HepG2 (cell line): Measurements from ENCODE around the gene ZCRB1. TPM values are rescaled to one million over a fixed set of nuclear protein-coding genes. Genes with fewer than 3 reads are reported as not detected.

Experiments
- ATAC-seq: fragments of 200-7000 bp; cut with Tn5 transposase; 3 replicates; pipeline ENCODE4 v1.9.1; 2020; ENCODE audit warnings: mild to moderate bottlenecking, moderate library complexity
- BruUV-seq: library from RNA; stranded (reverse); fragments of 400-500 nt; replicated peaks from 2 replicates; lab custom pipeline; 2021; lab: Mats Ljungman, UMichigan
- CTCF ChIA-PET: fragments of 300-600 bp; formaldehyde crosslinking; extraction: SDS; loops from one replicate; lab custom pipeline; 2021; ENCODE audit warnings: low total read pairs, inconsistent platforms, low intra/inter-chr PET ratio; lab: Yijun Ruan, JAX
- POLR2A ChIA-PET: fragments of 350-600 bp; sonication (Branson Sonifier 250); formaldehyde crosslinking; loops from one replicate; lab custom pipeline; 2020; ENCODE audit warnings: antibody characterized with exemption, inconsistent platforms; lab: Yijun Ruan, JAX
- DNase-seq: peaks from one replicate; pipeline ENCODE4 v3.0.0-alpha.2; 2015; ENCODE audit warnings: low spot score
- FAIRE-seq: peaks from 3 replicates; lab custom pipeline; 2011; peaks lifted over from hg19 to GRCh38; lab: Jason Lieb, UNC
- H2AFZ ChIP-seq: one replicate; pipeline ENCODE4 v1.6.1; 2011; ENCODE audit warnings: low read length, inconsistent platforms
- H3K27ac ChIP-seq: fragments of 300-600 bp; 3 replicates; pipeline ENCODE4 v1.8.0; 2011; ENCODE audit warnings: mixed run types, mild to moderate bottlenecking, mixed read lengths, low read length, inconsistent platforms; ENCODE audit not compliant: insufficient read depth; ENCODE audit errors: extremely low read length
- H3K27me3 ChIP-seq, 2 experiments: fragments of 200-600 bp in 1 of 2; 2 replicates in 1 of 2; 3 replicates in 1 of 2; pipeline versions ENCODE4 v1.6.0 to v1.8.0; 2011; ENCODE audit warnings: low read length in 2 of 2, mild to moderate bottlenecking in 2 of 2, moderate library complexity in 2 of 2, inconsistent platforms in 1 of 2; ENCODE audit not compliant: insufficient read depth in 2 of 2, control insufficient read depth in 1 of 2
- H3K36me3 ChIP-seq, 2 experiments: fragments of 200-600 bp in 1 of 2; replicated peaks in 1 of 2; 2 replicates in 1 of 2; 3 replicates in 1 of 2; pipeline versions ENCODE4 v1.5.1 to v1.8.0; 2011; ENCODE audit warnings: low read length in 2 of 2, inconsistent platforms in 1 of 2; ENCODE audit not compliant: insufficient read depth in 2 of 2, control insufficient read depth in 1 of 2
- H3K4me1 ChIP-seq: 2 replicates; pipeline ENCODE4 v1.5.1; 2012; ENCODE audit warnings: low read length, inconsistent platforms; ENCODE audit not compliant: insufficient read depth
- H3K4me2 ChIP-seq: 2 replicates; pipeline ENCODE4 v1.6.0; 2011; ENCODE audit warnings: low read depth, low read length, inconsistent platforms
- H3K4me3 ChIP-seq, 3 experiments: fragments of 200-600 bp in 1 of 3; sonication (generic), shearing (Covaris generic) in 1 of 3; replicated peaks in 1 of 3; 2 replicates each; pipeline ENCODE4 v1.5.1; 2011 to 2016; ENCODE audit warnings: low read length in 3 of 3, inconsistent platforms in 2 of 3, low read depth in 2 of 3, mild to moderate bottlenecking in 2 of 3, control low read depth in 1 of 3, mixed read lengths in 1 of 3; ENCODE audit not compliant: insufficient read depth in 1 of 3
- H3K79me2 ChIP-seq: one replicate; pipeline ENCODE4 v1.6.1; 2011; ENCODE audit warnings: low read length, inconsistent platforms; ENCODE audit not compliant: insufficient read depth
- H3K9ac ChIP-seq: 2 replicates; pipeline ENCODE4 v1.6.0; 2011; ENCODE audit warnings: mild to moderate bottlenecking, low read depth, low read length, inconsistent platforms; ENCODE audit not compliant: insufficient read depth
- H3K9me3 ChIP-seq: 2 replicates; pipeline ENCODE4 v1.5.1; 2012; ENCODE audit warnings: mild to moderate bottlenecking, low read length
- H4K20me1 ChIP-seq: 2 replicates; pipeline ENCODE4 v1.6.0; 2011; ENCODE audit warnings: inconsistent platforms, mild to moderate bottlenecking, low read length, moderate library complexity; ENCODE audit not compliant: insufficient read depth
- JDP2 ChIP-seq: sonication (generic); formaldehyde crosslinking; IDR thresholded peaks from 2 replicates; pipeline ENCODE4 v1.8.1; 2022; ENCODE audit warnings: missing genetic modification reagents, borderline replicate concordance
- MTA1 ChIP-seq: sonication (generic); formaldehyde crosslinking; IDR thresholded peaks from 2 replicates; pipeline ENCODE4 v1.4.0; 2020; ENCODE audit warnings: missing genetic modification reagents, mild to moderate bottlenecking, borderline replicate concordance
- STAG1 ChIP-seq: sonication (generic); formaldehyde crosslinking; IDR thresholded peaks from 2 replicates; pipeline ENCODE4 v1.4.0; 2020; ENCODE audit warnings: missing genetic modification reagents
- ZNF530 ChIP-seq: sonication (generic); formaldehyde crosslinking; IDR thresholded peaks from 2 replicates; pipeline ENCODE4 v1.5.0; 2020; ENCODE audit warnings: low read depth, mild to moderate bottlenecking, missing genetic modification reagents
- ZNF552 ChIP-seq: sonication (generic); formaldehyde crosslinking; IDR thresholded peaks from 2 replicates; pipeline ENCODE4 v1.9.0; 2022; ENCODE audit warnings: missing genetic modification reagents, mild to moderate bottlenecking, borderline replicate concordance
- ZNF660 ChIP-seq: sonication (generic); formaldehyde crosslinking; IDR thresholded peaks from 2 replicates; pipeline ENCODE4 v1.5.1; 2020; ENCODE audit warnings: mild to moderate bottlenecking, low read depth, missing genetic modification reagents, borderline replicate concordance
- ZNF720 ChIP-seq: sonication (generic); formaldehyde crosslinking; IDR thresholded peaks from 2 replicates; pipeline ENCODE4 v1.4.0; 2020; ENCODE audit warnings: missing genetic modification reagents
- ZNF746 ChIP-seq: sonication (generic); formaldehyde crosslinking; IDR thresholded peaks from 2 replicates; pipeline ENCODE4 v1.8.0; 2022; ENCODE audit warnings: mild to moderate bottlenecking, missing genetic modification reagents
- ZSCAN21 ChIP-seq: sonication (generic); formaldehyde crosslinking; IDR thresholded peaks from 2 replicates; pipeline ENCODE4 v1.8.0; 2022; ENCODE audit warnings: mild to moderate bottlenecking, missing genetic modification reagents, moderate library complexity, borderline replicate concordance
- WGBS: methylation state at CpG from one replicate; pipeline ENCODE4 v1.1.6; 2017; ENCODE audit warnings: low lambda C conversion rate; 5-methylcytosine and 5-hydroxymethylcytosine counted together
- in situ Hi-C: cut with HindIII; loops from 2 replicates; pipeline ENCODE4 v1.10.0; 2017; ENCODE audit warnings: low pct_unique_long_range_greater_than_20kb; ENCODE audit not compliant: extremely low pct_ligation_motif_present
- intact Hi-C: fragments of 100-400 bp; cut with micrococcal nuclease; formaldehyde crosslinking; loops from one replicate; pipeline ENCODE4 v1.10.0; 2022; ENCODE audit not compliant: unreplicated experiment
- polyA plus RNA-seq, 8 experiments: library from polyadenylated mRNA; depleted of rRNA in 3 of 8; stranded (reverse) in 7 of 8; unstranded in 1 of 8; fragments of >200 nt; fragmentation: Illumina TruSeq in 4 of 8; extraction: Trizol in 4 of 8; gene quantifications; 2 replicates each; pipeline versions ENCODE4 v1.2.1 to v1.2.3, GENCODE V29; 2011 to 2016; ENCODE audit warnings: low read depth in 4 of 8, missing spikeins in 1 of 8, mixed read lengths in 1 of 8; ENCODE audit not compliant: insufficient read depth in 1 of 8
- total RNA-seq, 5 experiments: library from RNA; depleted of rRNA; stranded (reverse); fragments of >200 nt; fragmentation: Illumina TruSeq; extraction: Trizol; gene quantifications; 2 replicates each; pipeline ENCODE4 v1.2.3, GENCODE V29; 2016; ENCODE audit warnings: low read depth in 1 of 5
- TF ChIP-seq, protein P1 (sequence below): IDR thresholded peaks from 2 replicates; pipeline ENCODE4 v1.4.0; 2020; ENCODE audit warnings: mild to moderate bottlenecking, missing genetic modification reagents

ZCRB1 gene
- total and polyA plus RNA-seq, 2 of the 13 experiments (the other 11 are each of a cell fraction or from before 2014, with no cell fraction given) = 43.5 to 49.8 TPM

DNA sequence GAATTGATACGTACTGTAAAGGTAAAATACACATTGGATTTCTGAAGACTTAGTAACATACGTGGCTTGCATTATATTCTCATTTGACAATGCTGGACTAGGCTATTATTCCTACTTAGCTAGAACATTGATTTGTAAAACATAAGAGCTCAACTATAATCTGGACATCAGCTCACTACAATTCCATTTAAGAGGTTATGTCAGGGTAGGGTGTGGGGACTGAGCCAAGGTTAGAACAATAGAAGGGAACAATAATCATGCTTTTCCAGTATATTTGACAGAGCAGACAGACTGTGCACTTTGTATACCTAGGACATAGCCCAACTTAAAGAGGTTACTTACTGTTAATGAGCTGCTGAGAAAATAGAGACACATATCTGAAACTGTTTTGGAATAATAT is 10.8 kb downstream of the ZCRB1 start:
- TF ChIP-seq STAG1 (no peak), ZNF660 (CRISPR knock-in tag) (no peak), MTA1 (CRISPR knock-in tag) (no peak), JDP2 (no peak), ZNF746 (CRISPR knock-in tag) (no peak), ZNF530 (CRISPR knock-in tag) (no peak), ZNF720 (no peak), ZSCAN21 (no peak), ZNF552 (CRISPR knock-in tag) (no peak)
- TF ChIP-seq, protein P1, sequence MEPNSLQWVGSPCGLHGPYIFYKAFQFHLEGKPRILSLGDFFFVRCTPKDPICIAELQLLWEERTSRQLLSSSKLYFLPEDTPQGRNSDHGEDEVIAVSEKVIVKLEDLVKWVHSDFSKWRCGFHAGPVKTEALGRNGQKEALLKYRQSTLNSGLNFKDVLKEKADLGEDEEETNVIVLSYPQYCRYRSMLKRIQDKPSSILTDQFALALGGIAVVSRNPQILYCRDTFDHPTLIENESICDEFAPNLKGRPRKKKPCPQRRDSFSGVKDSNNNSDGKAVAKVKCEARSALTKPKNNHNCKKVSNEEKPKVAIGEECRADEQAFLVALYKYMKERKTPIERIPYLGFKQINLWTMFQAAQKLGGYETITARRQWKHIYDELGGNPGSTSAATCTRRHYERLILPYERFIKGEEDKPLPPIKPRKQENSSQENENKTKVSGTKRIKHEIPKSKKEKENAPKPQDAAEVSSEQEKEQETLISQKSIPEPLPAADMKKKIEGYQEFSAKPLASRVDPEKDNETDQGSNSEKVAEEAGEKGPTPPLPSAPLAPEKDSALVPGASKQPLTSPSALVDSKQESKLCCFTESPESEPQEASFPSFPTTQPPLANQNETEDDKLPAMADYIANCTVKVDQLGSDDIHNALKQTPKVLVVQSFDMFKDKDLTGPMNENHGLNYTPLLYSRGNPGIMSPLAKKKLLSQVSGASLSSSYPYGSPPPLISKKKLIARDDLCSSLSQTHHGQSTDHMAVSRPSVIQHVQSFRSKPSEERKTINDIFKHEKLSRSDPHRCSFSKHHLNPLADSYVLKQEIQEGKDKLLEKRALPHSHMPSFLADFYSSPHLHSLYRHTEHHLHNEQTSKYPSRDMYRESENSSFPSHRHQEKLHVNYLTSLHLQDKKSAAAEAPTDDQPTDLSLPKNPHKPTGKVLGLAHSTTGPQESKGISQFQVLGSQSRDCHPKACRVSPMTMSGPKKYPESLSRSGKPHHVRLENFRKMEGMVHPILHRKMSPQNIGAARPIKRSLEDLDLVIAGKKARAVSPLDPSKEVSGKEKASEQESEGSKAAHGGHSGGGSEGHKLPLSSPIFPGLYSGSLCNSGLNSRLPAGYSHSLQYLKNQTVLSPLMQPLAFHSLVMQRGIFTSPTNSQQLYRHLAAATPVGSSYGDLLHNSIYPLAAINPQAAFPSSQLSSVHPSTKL = no peak
- in situ Hi-C loops = no loop called here
- CTCF ChIA-PET = no interaction called here

More for the DNA sequence above, 10.8 kb downstream of the ZCRB1 start:
- Histone ChIP-seq H3K79me2 (no peaks in the 10 kb centered on the region), H3K4me2 (no peak overlapping the region), H3K4me3 (no peak overlapping the region), H3K4me1 (no peaks in the 10 kb centered on the region), H3K9ac (no peak overlapping the region), H3K36me3 (peaks cover 2 to 4% of the 10 kb centered on the region in 2 experiments; a peak in 2 of 5 replicates), H3K27me3 (no peaks in the 10 kb centered on the region), H3K27ac (no peak overlapping the region), H2AFZ (no peak overlapping the region), H4K20me1 (no peaks in the 10 kb centered on the region), H3K9me3 (no peaks in the 10 kb centered on the region)
- no TSS peak for BruUV-seq
- no peak for FAIRE-seq
- no peak for ATAC-seq
- WGBS = 95% methylated on average over 2 of the region's 2 CpGs
- intact Hi-C loops = no loop called here
- DNase-seq = no peak
- POLR2A ChIA-PET = no interaction called here
